HG03139 (cell line): ENCODE results near the gene DYNLRB1.

Experiments used
- ATAC-seq: cut with Tn5 transposase; IDR thresholded peaks from one replicate; pipeline ENCODE4 v1.9.1; 2021; ENCODE audit not compliant: unreplicated experiment

The DYNLRB1 gene

DNA sequence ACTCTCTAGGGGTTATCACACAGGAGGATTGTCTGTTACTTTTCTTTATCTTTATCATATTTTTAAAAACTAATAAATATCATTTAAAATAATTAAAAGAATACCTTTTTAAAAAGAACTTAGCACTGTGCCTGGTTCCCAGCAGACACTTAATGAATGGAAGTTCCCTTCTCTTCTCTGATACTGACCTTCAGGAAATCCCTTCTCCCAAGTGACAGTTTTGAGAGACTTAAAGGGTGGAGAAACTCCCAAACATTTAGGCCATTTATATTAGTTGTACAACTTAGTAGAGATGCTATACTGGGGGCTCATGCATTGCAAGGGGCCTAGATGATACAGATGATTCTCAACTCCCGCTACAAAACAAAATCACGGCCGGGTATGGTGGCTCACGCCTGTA lies 60.8 kb downstream of the DYNLRB1 start:
- no peak for ATAC-seq

DNA sequence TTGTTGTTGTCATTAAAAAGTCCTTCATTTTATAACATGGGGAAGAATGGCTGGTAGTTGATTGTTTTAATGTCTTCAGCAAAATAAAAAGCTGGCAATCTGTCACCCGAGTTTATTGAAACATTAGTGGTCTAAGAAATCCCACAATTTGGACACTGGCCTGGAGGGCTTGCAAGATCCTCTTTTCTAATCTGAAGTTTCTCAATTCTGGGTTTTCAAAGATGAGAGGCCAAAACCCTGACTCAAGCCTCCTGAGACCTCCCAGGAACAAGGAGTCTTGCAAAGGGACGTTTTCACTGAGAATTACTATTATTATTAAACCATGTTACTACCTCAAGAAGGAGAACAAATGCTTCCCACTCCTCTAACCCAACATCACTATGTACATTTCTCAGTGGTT lies 61.8 kb downstream of the DYNLRB1 start:
- ATAC-seq = no peak

DNA sequence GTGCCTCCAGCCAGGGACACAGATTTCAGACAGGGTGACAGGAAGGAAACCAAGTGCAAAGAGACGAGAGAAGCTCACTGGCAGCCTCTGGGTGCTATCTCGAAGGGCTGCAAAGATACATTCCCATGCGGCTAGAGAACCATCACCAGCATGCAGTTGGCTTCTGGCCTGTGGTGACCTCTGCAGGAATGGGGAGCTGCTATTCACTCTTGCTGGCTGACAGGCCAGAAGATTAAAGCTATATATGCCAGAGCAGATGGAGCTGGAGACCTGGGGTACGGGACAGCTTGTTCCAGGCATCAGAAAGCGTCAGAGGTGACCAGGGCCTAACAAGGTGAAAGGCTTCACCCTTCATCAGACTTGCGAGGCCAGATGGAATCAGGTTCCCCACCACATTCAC lies 62.3 kb downstream of the DYNLRB1 start:
- ATAC-seq = no peak

DNA sequence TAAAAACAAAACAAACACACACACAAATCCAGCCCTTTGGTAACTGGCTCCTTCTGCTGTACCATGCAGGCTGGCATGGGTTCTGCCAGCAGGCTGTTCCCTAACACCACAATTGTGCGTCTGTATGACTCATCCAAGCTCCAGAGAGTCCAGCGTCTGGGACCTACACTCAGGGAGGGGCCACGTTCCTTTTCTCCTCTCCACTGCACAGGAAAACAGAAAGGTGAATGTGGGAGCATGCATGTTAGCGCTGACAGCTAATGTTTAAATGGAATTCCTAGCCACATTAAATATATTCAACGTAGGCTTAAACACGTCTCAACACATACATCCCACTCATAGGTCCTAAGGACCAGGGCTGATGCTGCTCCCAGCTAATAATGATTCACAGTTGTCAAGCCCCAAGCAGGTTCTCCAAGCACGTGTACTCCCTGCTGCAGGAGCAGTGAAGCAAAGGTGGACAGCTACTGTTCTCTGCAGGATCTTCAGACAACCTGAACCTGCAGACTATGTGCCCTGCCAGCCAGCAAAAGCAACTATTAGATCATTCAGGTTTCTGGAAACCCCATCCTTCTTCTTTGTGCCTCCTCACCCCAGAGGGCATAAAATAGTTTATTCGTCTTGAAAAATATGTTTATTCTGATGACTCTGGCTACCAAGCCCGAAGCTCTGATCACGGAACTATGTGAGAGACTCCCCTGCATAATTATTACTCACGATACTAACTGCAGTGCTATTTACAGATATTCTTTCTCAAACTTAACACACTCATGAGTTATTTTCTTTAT lies 63.2 kb downstream of the DYNLRB1 start:
- ATAC-seq = no peak

DNA sequence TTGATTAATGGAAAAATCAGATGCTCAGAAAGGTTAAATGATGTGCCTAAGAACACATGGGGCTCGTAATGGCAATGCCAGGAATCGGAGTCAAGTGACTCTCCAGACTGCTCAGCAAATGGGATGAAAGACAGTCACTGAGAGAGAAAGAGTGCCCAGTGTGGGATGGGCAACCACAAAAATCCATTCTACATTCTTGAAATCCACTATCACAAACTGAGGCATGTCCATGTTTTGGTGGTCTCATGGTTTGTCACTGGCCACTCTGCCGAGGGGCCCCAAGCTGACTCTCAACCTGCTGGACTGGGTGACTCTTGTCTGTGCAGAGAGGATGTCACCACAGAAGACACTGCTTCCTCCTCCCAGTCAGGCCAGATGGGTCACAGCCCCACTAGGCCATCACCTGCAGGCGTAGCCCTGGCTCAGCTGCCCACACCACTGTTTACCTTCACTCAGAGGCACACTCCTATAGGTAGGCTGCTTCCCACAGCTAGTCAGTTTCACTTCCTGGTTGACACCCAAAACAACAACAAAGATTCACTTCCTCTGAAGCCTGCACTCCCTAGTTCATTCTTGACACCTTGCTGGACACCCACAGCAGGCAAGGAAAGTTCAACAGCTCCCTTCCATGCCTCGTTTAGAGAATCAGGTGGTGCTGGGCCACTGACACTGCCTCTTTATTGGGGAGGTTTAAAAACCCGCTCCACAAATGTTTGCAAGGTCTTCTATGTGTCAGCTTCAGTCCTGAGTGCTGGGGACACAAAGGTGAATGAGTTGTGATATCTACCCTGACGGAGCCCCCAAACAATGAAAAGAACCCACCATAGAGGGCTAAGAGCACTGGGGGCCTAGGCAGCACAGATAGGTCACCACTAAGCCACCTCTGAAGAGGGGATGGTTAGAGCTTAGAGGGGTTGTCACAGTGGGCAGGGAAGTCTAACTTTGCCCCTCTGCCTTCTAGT lies 64.0 kb downstream of the DYNLRB1 start:
- no peak for ATAC-seq

DNA sequence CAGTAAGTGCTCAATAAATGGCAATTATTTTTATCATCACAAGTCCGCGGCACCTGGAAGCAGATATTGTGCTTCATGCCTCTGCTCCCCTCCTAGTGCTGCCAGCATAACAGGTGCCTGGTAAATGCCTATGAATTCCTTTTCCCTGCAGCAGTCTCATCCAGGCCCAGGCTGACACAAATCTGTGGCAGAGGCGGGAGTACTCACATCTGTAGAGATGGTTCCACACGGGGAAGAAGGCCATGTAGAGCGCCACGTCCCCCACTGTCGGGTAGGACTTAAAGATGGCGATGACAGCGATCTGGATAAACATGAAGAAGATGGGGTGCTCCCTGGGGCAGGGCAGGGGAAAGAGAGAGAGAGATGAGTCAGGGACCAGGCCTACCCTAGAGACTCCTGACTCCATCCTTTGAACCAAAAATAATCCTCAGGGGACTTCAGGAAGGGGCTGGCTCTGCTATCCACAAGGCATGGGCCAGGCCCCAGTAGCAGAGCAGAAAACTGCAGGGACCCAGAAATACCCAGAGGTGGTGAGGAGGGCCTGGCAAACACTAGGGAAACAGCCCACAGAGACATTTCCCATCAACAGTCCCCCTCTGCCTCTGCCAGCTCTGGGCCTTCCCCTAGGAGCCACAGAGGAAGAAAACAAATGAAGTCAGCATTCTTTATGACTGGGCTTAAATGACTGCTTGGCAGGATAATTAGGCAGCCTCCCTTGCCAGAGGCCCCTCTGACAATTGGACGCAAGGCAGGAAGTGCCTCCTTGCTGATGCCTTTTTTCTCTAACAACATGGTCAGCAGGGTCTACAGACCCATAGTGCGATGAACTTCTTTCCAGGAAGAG lies 65.3 kb downstream of the DYNLRB1 start:
- ATAC-seq = no peak

DNA sequence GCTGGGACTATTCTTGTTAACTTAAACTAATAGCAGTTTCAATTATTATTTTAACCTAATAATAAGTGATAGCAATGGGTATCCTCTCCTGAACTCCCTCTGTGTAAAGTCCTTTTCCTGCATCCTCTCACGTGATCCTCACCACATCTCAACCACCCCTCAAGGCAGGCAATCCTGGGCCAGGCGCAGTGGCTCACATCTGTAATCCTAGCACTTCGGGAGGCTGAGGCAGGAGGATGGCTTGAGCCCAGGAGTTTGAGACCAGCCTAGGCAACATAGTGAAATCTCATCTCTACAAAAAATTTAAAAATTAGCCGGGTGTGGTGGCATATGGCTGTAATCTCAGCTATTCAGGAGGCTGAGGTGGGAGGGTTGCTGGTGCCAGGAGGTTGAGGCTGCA lies 66.0 kb downstream of the DYNLRB1 start:
- ATAC-seq = no peak

DNA sequence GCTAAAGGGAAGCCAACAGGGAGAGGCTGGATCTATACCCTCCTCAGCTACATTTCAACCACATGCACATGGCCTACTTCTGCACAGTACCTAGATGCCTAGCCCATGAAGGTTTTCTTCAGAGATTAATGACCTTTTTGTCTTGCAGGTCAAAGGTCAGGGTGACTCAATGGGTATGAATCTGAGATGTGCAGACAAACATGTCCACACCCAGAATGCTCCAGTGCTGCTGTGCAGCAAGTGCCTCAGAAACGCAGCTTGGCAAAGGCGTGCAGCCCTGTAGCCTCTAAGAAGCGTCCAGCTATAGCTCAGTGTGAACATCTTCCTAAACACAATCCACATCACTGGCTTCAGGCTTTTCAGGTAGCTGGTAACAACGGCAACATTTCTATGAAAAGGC lies 66.7 kb downstream of the DYNLRB1 start:
- no peak for ATAC-seq

DNA sequence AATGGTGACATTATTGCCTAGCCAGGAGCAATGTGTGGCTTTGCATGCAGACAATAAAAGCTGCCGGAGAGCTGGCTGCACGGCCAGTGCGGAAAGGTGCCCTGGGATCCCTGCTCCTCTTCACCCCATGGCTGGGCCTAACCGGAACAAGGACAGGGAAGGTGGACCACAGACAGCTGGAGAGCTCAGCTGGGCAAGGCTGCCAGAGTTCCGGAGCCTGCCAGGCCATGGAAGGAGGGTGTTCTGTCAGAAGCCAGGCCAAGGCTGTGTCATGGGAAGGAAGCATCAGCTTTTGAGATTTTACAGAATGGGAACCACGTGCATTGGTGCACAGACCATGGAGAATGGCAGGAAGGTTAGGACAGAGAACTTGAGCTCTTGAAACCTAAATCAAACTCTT lies 67.3 kb downstream of the DYNLRB1 start:
- no peak for ATAC-seq

DNA sequence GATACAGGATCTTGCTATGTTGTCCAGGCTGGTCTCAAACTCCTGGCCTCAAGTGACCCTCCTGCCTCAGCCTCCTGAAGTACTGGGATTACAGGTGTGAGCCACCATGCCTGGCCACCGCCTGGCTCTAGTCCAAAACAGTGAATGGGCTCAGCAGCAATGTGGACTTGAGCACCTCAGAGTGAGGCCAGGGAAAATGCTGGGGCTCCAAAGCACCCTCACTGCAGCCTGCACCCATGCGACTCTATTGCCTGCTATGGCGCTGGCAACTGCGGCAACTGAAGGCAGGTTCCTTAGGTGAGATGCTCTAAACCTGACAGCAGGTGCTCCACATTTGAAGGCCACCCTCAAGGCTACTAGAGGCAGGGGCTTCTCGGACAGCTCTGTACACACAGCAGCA lies 68.8 kb downstream of the DYNLRB1 start:
- ATAC-seq = no peak

DNA sequence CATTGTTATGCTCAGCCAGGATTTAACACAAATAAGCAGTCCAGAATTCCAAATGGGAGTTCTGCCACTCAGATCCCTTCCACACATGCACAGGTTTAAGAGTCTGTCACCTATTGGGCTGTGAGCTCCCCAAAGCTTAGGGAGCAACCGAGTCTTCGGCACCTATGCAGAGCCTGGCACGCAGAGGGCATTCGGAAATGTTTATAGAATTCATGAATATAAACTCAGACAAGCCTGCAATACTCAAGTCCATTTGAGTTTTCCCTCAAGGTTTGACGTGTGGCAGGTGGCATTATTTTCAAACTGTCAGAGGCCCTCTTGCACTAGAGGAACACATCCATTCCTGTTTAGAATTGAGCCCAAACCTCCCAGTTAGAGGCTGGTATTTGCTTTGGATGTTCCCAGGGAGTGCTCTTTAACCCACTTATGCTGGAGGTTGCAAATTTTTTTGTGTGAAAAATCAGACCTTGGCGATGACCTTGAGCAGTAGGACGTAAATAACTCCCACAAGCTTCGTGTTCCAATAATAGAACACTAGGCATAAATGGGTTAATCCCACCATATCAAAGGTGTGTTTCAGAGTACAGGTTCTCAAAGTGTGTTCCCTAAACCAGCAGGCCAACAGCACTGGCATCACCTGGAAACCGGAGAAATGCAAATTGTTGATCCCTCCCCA lies 70.4 kb downstream of the DYNLRB1 start:
- no peak for ATAC-seq
